ENCODE data around the gene SLC25A13. TPM values are rescaled to one million over a fixed set of nuclear protein-coding genes. Genes with fewer than 3 reads are reported as not detected.
"Not testable (repeated sequence)": the region's sequence is repeated elsewhere in the genome, so short reads cannot be mapped to it uniquely, and the experiment has no call there.

SLC25A13 gene, protein sequence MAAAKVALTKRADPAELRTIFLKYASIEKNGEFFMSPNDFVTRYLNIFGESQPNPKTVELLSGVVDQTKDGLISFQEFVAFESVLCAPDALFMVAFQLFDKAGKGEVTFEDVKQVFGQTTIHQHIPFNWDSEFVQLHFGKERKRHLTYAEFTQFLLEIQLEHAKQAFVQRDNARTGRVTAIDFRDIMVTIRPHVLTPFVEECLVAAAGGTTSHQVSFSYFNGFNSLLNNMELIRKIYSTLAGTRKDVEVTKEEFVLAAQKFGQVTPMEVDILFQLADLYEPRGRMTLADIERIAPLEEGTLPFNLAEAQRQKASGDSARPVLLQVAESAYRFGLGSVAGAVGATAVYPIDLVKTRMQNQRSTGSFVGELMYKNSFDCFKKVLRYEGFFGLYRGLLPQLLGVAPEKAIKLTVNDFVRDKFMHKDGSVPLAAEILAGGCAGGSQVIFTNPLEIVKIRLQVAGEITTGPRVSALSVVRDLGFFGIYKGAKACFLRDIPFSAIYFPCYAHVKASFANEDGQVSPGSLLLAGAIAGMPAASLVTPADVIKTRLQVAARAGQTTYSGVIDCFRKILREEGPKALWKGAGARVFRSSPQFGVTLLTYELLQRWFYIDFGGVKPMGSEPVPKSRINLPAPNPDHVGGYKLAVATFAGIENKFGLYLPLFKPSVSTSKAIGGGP
- 18.5 and 21.0 TPM in 2 replicates for total RNA-seq

GRCh38 chr7:96321658-96322372 lies at the start of gene SLC25A13:
SLC25A13 (minus strand) TSS chr7:96322098; CDS start chr7:96321956, 142 bp downstream.
- no peaks in the 10 kb centered on the region for H3K27me3 Mint-ChIP-seq (ENCODE audit: insufficient read depth)
- H3K27ac Mint-ChIP-seq: peak within 1 kb of the TSS; percentile 98

GRCh38 chr7:96365916-96366315 lies 44.0 kb upstream of the SLC25A13 start:
- H3K4me1 Mint-ChIP-seq (ENCODE audit: low read depth); H3K4me3 Mint-ChIP-seq; H3K27ac Mint-ChIP-seq; H3K9me3 Mint-ChIP-seq; intact Hi-C loops (cut with micrococcal nuclease); H3K27me3 Mint-ChIP-seq (ENCODE audit: insufficient read depth); H3K36me3 Mint-ChIP-seq (ENCODE audit: low read depth); DNase-seq (ENCODE audit: low spot score): not testable (repeated sequence)

More at GRCh38 chr7:96321658-96322372, at the start of gene SLC25A13:
- peaks cover 41% of the 10 kb centered on the region for H3K4me1 Mint-ChIP-seq (ENCODE audit: low read depth)
- intact Hi-C loops (cut with micrococcal nuclease): loop anchor here (1.0 to 10.0 kb wide), 7 partner anchors 174 to 1813 kb away; partner anchors contain the start of genes ASNS and SEM1
- peaks cover 2% of the 10 kb centered on the region for H3K36me3 Mint-ChIP-seq (ENCODE audit: low read depth)
- H3K9me3 Mint-ChIP-seq: peaks cover 5% of the 10 kb centered on the region
- H3K4me3 Mint-ChIP-seq: peak within 1 kb of the TSS; percentile 95
- peak; percentile 62 for DNase-seq (ENCODE audit: low spot score)

GRCh38 chr7:96361116-96361857 lies 39.4 kb upstream of the SLC25A13 start:
- DNase-seq (ENCODE audit: low spot score): no peak
- no peaks in the 10 kb centered on the region for H3K4me1 Mint-ChIP-seq (ENCODE audit: low read depth)
- H3K36me3 Mint-ChIP-seq (ENCODE audit: low read depth): no peaks in the 10 kb centered on the region
- H3K4me3 Mint-ChIP-seq: no peak overlapping the region
- intact Hi-C loops (cut with micrococcal nuclease): no loop called here
- peaks cover 5% of the 10 kb centered on the region for H3K9me3 Mint-ChIP-seq
- no peaks in the 10 kb centered on the region for H3K27me3 Mint-ChIP-seq (ENCODE audit: insufficient read depth)
- H3K27ac Mint-ChIP-seq: no peak overlapping the region

GRCh38 chr7:96359876-96360275 lies 38.0 kb upstream of the SLC25A13 start:
- Mint-ChIP-seq H3K4me1 (ENCODE audit: low read depth) (no peaks in the 10 kb centered on the region), H3K9me3 (no peaks in the 10 kb centered on the region), H3K27me3 (ENCODE audit: insufficient read depth) (no peaks in the 10 kb centered on the region), H3K36me3 (ENCODE audit: low read depth) (no peaks in the 10 kb centered on the region), H3K4me3 (no peak overlapping the region), H3K27ac (no peak overlapping the region)
- DNase-seq (ENCODE audit: low spot score): no peak
- intact Hi-C loops (cut with micrococcal nuclease): loop anchor here (10.0 kb wide), 1 partner anchor 285 kb away; no protein-coding TSS in a partner anchor

GRCh38 chr7:96358236-96358971 lies 36.5 kb upstream of the SLC25A13 start:
- H3K4me3 Mint-ChIP-seq; H3K36me3 Mint-ChIP-seq (ENCODE audit: low read depth); H3K4me1 Mint-ChIP-seq (ENCODE audit: low read depth); DNase-seq (ENCODE audit: low spot score); H3K27ac Mint-ChIP-seq; H3K27me3 Mint-ChIP-seq (ENCODE audit: insufficient read depth); H3K9me3 Mint-ChIP-seq: not testable (repeated sequence)
- intact Hi-C loops (cut with micrococcal nuclease): loop anchor here (10.0 kb wide), 1 partner anchor 284 kb away; no protein-coding TSS in a partner anchor

DNA sequence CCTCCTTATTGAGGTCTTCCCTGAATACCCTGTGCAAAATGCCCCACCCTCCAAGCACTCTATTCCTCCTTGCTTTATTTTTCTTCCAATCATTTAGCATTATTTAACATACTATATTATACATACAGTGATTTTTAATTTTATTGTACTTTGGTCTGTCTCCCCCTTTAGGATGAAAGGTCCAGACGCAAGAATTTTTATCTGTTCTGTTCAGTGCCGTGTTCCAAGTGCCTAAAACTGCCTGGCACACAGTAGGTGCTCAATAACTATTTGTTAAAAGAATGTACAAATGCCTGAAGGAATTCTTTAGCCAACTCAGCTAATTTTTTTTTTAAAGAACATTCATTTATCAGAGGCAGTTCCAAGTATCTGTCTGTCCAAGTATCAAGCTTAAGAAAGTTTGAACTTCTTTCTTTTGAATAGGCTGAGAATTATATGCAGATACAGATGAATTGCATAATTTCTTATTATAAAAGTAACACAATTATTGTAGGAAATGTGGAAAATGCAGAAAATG lies 34.1 kb upstream of the SLC25A13 start:
- Mint-ChIP-seq H3K36me3 (ENCODE audit: low read depth) (no peaks in the 10 kb centered on the region), H3K27ac (no peak overlapping the region), H3K9me3 (no peaks in the 10 kb centered on the region), H3K4me3 (no peak overlapping the region), H3K4me1 (ENCODE audit: low read depth) (no peaks in the 10 kb centered on the region), H3K27me3 (ENCODE audit: insufficient read depth) (peaks cover 3% of the 10 kb centered on the region)
- intact Hi-C loops (cut with micrococcal nuclease): loop anchor here (10.0 kb wide), 1 partner anchor 281 kb away; no protein-coding TSS in a partner anchor
- DNase-seq (ENCODE audit: low spot score): no peak

DNA sequence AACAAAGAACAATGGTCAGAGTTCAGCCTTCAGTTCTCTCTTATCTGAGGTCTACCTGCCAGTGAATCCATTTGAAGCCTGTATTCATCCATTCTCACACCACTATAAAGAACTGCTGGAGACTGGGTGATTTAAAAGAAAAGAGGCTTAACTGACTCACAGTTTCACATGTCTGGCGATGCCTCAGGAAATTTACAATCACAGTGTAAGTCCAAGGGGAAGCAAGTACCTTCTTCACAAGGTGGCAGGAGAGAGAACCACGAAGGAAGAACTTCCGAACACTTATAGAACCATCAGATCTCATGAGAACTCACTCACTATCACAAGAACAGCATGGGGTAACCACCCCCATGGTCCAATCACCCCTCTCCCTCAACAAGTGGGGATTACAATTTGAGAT lies 33.0 kb upstream of the SLC25A13 start:
- no peak for DNase-seq (ENCODE audit: low spot score)
- intact Hi-C loops (cut with micrococcal nuclease): loop anchor here (10.0 kb wide), 1 partner anchor 280 kb away; no protein-coding TSS in a partner anchor
- no peaks in the 10 kb centered on the region for H3K36me3 Mint-ChIP-seq (ENCODE audit: low read depth)
- no peak overlapping the region for H3K27ac Mint-ChIP-seq
- peaks cover 3% of the 10 kb centered on the region for H3K27me3 Mint-ChIP-seq (ENCODE audit: insufficient read depth)
- no peaks in the 10 kb centered on the region for H3K9me3 Mint-ChIP-seq
- no peaks in the 10 kb centered on the region for H3K4me1 Mint-ChIP-seq (ENCODE audit: low read depth)
- no peak overlapping the region for H3K4me3 Mint-ChIP-seq

GRCh38 chr7:96349572-96349971 lies 27.7 kb upstream of the SLC25A13 start:
- no peak for DNase-seq (ENCODE audit: low spot score)
- no peak overlapping the region for H3K4me3 Mint-ChIP-seq
- no peak overlapping the region for H3K27ac Mint-ChIP-seq
- intact Hi-C loops (cut with micrococcal nuclease): no loop called here
- H3K27me3 Mint-ChIP-seq (ENCODE audit: insufficient read depth): peaks cover 6% of the 10 kb centered on the region
- H3K9me3 Mint-ChIP-seq: no peaks in the 10 kb centered on the region
- no peaks in the 10 kb centered on the region for H3K36me3 Mint-ChIP-seq (ENCODE audit: low read depth)
- no peaks in the 10 kb centered on the region for H3K4me1 Mint-ChIP-seq (ENCODE audit: low read depth)

GRCh38 chr7:96347471-96347870 lies 25.6 kb upstream of the SLC25A13 start:
- Mint-ChIP-seq H3K36me3 (ENCODE audit: low read depth) (no peaks in the 10 kb centered on the region), H3K27ac (no peak overlapping the region), H3K27me3 (ENCODE audit: insufficient read depth) (peaks cover 6% of the 10 kb centered on the region), H3K4me1 (ENCODE audit: low read depth) (no peaks in the 10 kb centered on the region), H3K4me3 (no peak overlapping the region), H3K9me3 (no peaks in the 10 kb centered on the region)
- intact Hi-C loops (cut with micrococcal nuclease): no loop called here
- DNase-seq (ENCODE audit: low spot score): no peak

DNA sequence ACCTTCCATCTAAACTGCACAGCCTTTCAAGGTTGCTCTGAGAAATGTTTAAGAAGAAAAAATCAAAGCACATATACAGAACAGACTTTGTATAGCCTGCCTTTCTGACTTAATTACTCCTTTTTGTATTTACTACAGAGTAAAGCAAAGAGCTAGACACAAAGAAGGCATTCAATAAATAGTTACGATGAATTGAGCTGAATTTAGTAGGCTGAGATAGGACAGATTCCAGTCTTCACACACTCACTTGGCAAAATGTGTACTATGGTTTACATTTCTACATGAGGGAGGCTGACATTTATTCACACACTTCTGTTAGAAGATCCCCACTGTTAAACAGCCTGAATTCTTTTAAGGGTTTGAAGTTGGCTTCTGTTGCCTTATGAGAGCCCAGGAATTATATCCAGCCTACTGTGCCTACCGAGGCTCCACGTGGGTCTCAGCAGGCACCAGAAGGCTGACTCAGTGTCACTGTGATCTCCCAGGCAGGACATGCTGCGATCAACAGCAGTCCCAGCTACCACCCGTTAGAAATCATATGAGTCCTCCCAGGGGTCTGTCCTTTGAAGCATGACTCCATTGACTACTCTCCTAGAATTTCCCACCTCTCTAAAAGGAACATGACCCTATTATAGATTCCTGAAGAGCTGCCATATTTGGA lies 24.5 kb upstream of the SLC25A13 start:
- no peaks in the 10 kb centered on the region for H3K4me1 Mint-ChIP-seq (ENCODE audit: low read depth)
- H3K36me3 Mint-ChIP-seq (ENCODE audit: low read depth): no peaks in the 10 kb centered on the region
- no peak overlapping the region for H3K27ac Mint-ChIP-seq
- H3K4me3 Mint-ChIP-seq: no peak overlapping the region
- no peaks in the 10 kb centered on the region for H3K9me3 Mint-ChIP-seq
- no peak for DNase-seq (ENCODE audit: low spot score)
- peaks cover 6% of the 10 kb centered on the region for H3K27me3 Mint-ChIP-seq (ENCODE audit: insufficient read depth)
- intact Hi-C loops (cut with micrococcal nuclease): no loop called here

DNA sequence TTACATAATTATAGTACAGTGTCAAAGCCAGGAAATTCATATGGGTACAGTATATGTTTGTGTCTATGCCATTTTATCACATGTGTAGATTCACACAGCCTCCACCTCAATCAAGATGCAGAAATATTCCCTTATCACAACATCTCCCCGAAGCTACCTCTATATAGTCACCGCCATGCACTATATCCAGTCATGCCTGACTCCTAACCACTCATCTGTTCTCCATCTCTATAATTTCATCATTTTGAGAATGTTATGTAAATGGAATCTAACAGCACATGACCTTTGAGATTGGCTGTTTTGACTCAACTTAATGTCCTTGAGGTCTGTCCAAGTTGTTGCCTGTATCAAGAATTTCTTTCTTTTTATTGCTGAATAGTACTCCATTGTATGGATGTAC lies 22.3 kb upstream of the SLC25A13 start:
- intact Hi-C loops (cut with micrococcal nuclease): no loop called here
- DNase-seq (ENCODE audit: low spot score): no peak
- H3K4me1 Mint-ChIP-seq (ENCODE audit: low read depth): no peaks in the 10 kb centered on the region
- peaks cover 14% of the 10 kb centered on the region for H3K27me3 Mint-ChIP-seq (ENCODE audit: insufficient read depth)
- H3K36me3 Mint-ChIP-seq (ENCODE audit: low read depth): no peaks in the 10 kb centered on the region
- H3K4me3 Mint-ChIP-seq: no peak overlapping the region
- H3K9me3 Mint-ChIP-seq: no peaks in the 10 kb centered on the region
- no peak overlapping the region for H3K27ac Mint-ChIP-seq
